ENCODE measurements around the gene MTFMT.
A peak's percentile ranks its signal among the peaks of the same experiment; 100 is the strongest.
"Not testable (repeated sequence)": the region's sequence is repeated elsewhere in the genome, so short reads cannot be mapped to it uniquely, and the experiment has no call there.

Gene MTFMT

GRCh38 chr15:65028921-65029735 lies at the start of gene MTFMT:
Gene MTFMT (minus strand): TSS chr15:65029639. CDS start chr15:65029613, 26 bp downstream.
- DNase-seq: peak; percentile 97

DNA sequence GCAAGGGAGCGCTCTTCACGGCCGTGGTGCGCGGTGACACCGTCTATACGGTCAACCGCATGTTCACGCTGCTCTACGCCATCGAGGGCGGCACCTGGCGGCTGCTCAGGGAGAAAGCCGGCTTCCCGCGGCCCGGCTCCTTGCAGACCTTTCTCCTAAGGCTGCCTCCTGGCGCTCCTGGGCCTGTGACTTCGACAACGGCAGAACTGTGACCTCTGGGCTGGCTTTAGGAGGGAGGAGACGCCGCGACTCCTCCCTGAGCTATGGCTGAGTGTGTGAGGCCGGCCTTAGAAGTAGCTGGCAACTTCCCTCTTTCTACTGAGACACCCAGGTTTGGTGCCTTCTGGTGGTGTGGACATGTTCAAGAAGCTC lies 48.5 kb upstream of the MTFMT start:
- DNase-seq: peak; percentile 70 to 77

GRCh38 chr15:65077291-65077980 lies 48.0 kb upstream of the MTFMT start:
- no peak for DNase-seq

- DNase-seq: no peak
These were observed 47.2 kb upstream of the MTFMT start, which contains the start of gene KBTBD13 for GRCh38 chr15:65076486-65077290. Gene KBTBD13 (plus strand): TSS chr15:65076746. CDS start chr15:65076816, 70 bp downstream.

DNA sequence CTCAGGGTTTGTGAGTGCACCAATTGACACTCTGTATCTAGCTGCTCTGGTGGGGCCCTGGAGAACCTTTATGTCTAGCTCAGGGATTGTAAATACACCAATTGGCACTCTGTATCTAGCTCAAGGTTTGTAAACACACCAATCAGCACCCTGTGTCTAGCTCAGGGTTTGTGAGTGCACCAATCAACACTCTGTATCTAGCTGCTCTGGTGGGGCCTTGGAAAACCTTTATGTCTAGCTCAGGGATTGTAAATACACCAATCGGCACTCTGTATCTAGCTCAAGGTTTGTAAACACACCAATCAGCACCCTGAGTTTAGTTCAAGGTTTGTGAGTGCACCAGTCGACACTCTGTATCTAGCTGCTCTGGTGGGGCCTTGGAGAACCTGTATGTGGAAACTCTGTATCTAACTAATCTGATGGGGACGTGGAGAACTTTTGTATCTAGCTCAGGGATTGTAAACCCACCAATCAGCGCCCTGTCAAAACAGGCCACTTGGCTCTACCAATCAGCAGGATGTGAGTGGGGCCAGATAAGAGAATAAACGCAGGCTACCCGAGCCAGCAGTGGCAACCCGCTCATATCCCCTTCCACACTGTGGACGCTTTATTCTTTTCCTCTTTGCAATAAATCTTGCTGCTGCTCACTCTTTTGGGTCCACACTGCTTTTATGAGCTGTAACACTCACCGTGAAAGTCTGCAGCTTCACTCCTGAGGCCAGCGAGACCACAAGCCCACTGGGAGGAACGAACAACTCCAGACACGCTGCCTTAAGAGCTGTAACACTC lies 46.4 kb upstream of the MTFMT start:
- DNase-seq: not testable (repeated sequence)

DNA sequence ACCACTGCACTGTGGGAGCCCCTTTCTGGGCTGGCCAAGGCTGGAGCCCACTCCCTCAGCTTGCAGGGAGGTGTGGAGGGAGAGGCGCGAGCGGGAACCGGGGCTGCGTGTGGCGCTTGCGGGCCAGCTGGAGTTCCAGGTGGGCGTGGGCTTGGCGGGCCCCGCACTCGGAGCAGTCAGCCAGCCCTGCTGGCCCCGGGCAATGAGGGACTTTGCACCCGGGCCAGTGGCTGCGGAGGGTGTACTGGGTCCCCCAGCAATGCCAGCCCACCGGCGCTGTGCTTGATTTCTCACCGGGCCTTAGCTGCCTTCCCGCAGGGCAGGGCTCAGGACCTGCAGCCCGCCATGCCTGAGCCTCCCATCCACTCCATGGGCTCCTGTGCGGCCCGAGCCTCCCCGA lies 45.5 kb upstream of the MTFMT start:
- not testable (repeated sequence) for DNase-seq

DNA sequence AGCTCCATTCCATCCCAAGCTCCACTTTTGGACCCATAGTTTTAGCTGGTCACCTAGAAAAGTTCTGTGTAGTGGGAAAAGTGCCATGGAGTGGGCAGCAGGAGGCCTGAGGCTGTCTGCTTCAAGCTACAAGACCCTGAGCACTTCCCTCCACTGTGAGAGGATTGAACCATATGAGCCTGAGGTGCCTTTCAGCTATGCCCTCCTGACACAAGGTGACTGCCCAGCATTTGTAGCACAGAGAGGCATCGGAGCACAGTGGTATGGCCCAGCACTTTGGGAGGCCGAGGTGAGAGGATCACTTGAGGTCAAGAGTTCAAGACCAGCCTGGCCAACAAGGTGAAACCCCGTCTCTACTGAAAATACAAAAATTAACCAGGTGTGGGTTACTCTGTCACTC lies 43.2 kb upstream of the MTFMT start:
- no peak for DNase-seq

DNA sequence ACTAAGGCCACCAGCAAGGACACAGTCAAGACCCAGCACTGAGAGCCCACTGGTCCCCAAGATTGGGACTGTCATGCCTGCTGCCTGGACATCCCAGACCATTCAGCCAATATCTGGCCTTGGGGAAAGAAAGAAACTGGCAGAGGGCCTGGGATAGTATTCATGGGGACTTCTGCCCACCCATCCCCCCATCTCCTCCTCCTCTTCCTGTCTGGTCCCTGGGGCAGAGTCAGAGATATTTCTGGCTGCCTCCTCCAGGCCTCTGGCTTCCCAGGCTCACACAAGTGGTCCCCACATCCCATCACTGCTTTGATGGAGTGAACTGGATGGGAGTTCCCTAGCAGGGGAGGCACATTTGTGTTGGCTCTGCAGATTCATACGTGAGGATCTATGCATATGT lies 42.6 kb upstream of the MTFMT start:
- DNase-seq: no peak

DNA sequence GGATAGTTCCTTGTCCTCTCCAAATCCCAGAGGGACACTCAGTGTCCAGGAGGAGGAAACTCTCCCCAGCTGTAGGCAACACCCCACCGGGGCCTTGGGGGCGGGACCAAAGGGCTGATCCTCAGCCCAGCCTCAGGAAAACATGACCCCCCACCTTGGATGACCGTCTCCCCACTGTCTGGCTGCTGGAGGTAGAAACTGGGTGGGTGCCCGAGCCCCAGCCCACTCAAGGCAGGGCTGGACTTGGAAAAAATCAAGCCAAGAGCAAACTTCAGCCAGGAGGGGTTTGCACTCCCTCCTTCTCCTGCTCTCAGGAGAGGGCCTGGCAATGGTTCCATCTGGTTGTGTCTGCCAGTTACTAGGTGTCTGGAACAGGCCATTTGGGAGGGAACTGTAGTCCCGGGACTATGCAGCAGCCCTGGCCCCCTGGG lies 42.0 kb upstream of the MTFMT start:
- no peak for DNase-seq

DNA sequence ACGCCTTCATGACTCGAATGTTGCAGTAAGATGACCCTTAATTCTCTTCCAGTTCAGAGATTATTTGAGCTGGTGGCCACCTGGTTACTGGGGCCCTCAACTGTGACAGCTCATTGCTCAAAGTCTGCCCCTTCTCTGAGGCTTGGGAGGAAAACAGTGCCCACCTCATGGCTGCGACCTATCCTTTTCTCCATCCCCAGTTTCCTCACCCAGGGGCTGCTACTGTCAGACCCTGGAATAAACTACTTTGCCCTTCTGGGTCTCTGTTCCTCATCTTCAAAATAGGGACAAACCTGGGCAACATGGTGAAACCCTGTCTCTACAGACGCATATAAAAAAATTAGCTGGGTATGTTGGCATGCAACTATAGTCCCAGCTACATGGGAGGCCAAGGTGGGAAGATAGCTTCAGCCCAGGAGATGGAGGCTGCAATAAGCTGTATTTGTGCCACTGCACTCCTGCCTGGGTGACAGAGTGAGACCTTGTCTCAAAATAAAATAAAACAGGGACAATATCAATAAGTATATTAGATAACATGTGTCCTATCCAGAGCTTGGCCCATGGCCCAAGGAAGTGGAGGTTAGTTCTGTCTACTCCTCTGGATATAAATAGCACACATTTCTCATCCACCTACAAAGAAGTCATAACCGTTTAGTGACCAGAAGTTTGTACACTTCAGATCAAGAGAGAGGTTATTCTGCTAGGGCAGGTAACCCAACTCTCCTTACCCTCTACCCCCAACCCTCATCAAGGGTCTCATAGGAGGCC lies 40.5 kb upstream of the MTFMT start:
- DNase-seq: no peak

GRCh38 chr15:65069179-65069578 lies 39.7 kb upstream of the MTFMT start:
- no peak for DNase-seq

DNA sequence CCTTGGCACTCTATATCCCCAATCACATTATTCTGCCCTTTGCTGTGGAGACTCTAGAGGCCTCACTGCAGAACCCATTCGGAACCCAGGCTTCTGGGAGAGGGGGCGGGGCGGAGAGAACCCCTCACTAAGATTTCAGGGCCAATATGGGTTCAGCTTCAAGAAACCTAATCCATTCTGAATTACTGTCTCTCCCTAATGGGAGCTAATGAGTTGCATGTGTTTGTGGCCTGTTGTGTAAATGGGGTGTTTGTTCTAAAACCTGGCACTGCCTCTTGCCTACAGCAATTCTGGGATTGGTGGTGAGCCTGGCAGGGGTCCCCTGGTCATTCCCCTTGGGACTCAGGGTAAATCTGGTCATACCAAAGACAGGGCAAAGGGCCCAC lies 39.0 kb upstream of the MTFMT start:
- DNase-seq: no peak

- DNase-seq: no peak
These were observed 38.4 kb upstream of the MTFMT start, which contains the start of gene RASL12 for GRCh38 chr15:65067645-65068402. Gene RASL12 (minus strand): TSS chr15:65067991. CDS start chr15:65067835, 156 bp downstream.

GRCh38 chr15:65067317-65067644 lies 37.8 kb upstream of the MTFMT start:
- no peak for DNase-seq

- DNase-seq: no peak
These were observed 37.3 kb upstream of the MTFMT start for GRCh38 chr15:65066635-65067316.

DNA sequence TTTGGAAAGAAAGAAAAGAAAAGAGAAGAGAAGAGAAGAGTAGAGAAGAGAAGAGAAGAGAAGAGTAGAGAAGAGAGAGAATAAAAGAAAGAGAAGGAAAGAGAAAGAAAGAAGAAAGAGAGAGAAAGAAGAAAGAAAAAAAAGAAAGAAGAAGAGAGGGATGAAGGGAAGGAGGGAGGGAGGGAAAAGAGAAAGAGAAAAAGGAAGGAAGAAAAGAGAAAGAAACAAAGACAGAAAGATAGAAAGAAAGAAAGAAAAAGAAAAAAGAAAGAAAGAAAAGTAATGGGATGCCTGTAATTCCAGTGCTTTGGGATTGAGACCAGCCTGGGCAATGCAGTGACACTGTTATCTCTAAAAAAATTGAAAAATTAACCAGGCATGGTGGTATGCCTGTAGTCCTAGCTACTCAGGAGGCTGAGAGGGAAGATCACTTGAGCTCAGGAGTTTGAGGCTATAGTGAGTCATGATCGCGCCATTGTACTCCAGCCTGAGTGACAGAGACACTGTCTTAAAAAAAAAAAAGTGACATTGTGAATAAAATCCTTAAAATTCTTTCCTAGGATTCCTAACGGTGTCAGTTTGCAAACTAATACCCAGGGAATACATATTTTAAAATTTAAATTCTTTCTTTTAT lies 36.7 kb upstream of the MTFMT start:
- DNase-seq: no peak

GRCh38 chr15:65062726-65063125 lies 33.3 kb upstream of the MTFMT start:
- DNase-seq: no peak

GRCh38 chr15:65062061-65062460 lies 32.6 kb upstream of the MTFMT start:
- DNase-seq: no peak

DNA sequence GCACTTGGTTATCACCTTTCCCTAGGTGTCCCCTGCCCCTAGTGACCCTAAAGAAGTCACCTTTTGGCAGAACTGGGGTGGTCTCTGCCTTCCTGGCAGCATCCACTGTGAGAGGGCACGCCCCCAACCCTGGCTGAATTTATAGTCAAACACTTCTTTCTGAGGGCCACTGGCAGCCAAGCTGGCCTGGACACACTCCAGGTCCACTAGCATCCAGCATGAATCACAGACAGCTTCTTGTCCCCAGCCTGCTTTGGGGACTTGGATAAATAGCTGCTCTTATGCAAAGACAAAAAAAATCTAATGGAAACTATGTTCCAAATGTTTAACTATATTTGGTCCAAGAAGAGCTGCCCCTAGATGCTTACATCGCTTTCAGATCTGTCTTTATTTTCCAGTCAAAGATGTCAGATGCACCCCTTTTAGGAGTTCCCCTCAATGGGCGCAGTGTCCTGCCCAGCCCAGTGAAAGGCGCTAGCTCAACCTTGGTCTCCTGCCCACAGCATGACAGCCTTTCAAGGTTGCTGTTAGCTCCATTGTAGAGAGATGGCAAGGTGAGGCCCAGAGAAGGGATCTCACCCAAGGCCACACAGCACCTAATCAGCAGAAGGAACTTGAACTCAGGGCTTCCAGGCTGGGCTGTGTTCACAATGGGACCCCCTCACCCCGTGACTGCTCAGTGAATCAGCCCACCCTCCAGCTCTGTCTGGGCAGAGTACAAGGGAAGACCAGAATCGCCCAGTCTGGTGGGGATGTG lies 31.4 kb upstream of the MTFMT start:
- no peak for DNase-seq
